ENCODE data around the gene BBOF1. TPM values are rescaled to one million over a fixed set of nuclear protein-coding genes. Genes with fewer than 3 reads are reported as not detected.
"Not testable (repeated sequence)": the region's sequence is repeated elsewhere in the genome, so short reads cannot be mapped to it uniquely, and the experiment has no call there.

The BBOF1 gene
- total and polyA plus RNA-seq, 5 donors from 2014 or later: 0.59 to 2.4 (median 1.6) TPM

DNA sequence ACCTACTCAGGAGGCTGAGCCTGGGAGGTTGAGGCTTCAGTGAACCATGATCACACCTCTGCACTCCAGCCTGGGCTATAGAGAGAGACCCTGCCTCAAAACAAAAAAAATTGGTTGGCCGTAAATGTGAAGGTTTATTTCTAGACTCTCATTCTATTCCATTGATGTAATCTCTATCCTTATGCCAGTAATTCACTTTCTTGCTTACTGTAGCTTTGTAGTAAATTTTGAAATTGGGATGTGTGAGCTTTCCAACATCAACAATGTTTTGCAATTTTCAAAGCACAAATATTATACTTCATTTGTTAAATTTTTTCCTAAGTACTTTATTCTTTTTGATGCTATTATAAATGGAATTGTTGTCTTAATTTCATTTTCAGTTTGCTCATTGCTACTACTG is 90.2 kb downstream of the BBOF1 start:
- DNase-seq (no peak), ATAC-seq (ENCODE audit: low read depth in 2 of 2) (no peak)
- Histone ChIP-seq H3K4me1 (ENCODE audit: control insufficient read depth, insufficient read depth, low read length, poor library complexity, severe bottlenecking) (no peaks in the 10 kb centered on the region), H3K9me3 (ENCODE audit: control insufficient read depth in 2 of 2, low read length in 2 of 2) (no peaks in the 10 kb centered on the region), H3K36me3 (ENCODE audit: control insufficient read depth, insufficient read depth, low read length) (peaks cover 11% of the 10 kb centered on the region), H3K4me3 (ENCODE audit: low read depth, low read length) (no peak overlapping the region), H3K27ac (ENCODE audit: insufficient read depth, low read length, poor library complexity, severe bottlenecking) (no peak overlapping the region), H3K27me3 (ENCODE audit: control insufficient read depth, insufficient read depth, low read length) (no peaks in the 10 kb centered on the region)
- H3K9me3 Mint-ChIP-seq: no peaks in the 10 kb centered on the region
- peaks cover 35% of the 10 kb centered on the region for H3K36me3 Mint-ChIP-seq
- H3K4me1 Mint-ChIP-seq: peaks cover 0 to 8% (median 0%) of the 10 kb centered on the region in 4 donors
- no peak overlapping the region for H3K27ac Mint-ChIP-seq
- no peaks in the 10 kb centered on the region for H3K27me3 Mint-ChIP-seq
- H3K4me3 Mint-ChIP-seq: no peak overlapping the region

DNA sequence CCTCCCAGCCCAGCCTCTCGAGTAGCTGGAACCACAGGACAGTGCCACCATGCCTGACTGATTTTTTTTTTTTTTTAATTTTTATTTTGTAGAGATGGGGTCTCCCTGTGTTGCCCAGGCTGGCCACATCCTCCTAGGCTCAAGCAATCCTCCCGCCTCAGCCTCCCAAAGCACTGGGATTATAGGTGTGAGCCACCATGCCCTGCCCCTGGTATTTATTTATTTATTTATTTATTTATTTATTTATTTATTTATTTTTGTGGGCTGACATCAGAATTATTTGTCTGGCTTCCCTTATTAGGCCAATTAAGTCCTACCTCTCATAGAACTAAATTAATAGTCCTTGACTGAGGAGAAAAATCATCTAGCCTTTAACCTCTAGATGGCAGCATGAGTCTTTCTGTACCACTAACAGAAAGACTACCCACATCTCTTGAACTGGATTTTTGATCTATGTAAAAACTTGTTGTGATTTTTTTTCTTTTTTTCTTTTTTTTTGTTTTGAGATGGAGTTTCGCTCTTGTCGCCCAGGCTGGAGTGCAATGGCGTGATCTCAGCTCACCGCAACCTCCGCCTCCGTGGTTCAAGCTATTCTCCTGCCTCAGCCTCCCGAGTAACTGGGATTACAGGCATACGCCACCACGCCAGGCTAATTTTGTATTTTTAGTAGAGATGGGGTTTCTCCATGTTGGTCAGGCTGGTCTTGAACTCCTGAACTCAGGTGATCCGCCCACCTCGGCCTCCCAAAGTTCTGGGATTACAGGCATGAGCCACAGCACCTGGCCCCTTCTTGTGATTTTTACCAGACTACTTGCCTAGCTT is 92.5 kb downstream of the BBOF1 start:
- H3K4me1 Mint-ChIP-seq; H3K36me3 ChIP-seq (ENCODE audit: control insufficient read depth, insufficient read depth, low read length): not testable (repeated sequence)
- H3K36me3 Mint-ChIP-seq: peaks cover 30% of the 10 kb centered on the region

More for the DNA sequence above, 92.5 kb downstream of the BBOF1 start:
- H3K27me3 ChIP-seq (ENCODE audit: control insufficient read depth, insufficient read depth, low read length); H3K4me1 ChIP-seq (ENCODE audit: control insufficient read depth, insufficient read depth, low read length, poor library complexity, severe bottlenecking); H3K9me3 Mint-ChIP-seq; H3K4me3 Mint-ChIP-seq; H3K27ac Mint-ChIP-seq; H3K4me3 ChIP-seq (ENCODE audit: low read depth, low read length); H3K9me3 ChIP-seq (ENCODE audit: control insufficient read depth in 2 of 2, low read length in 2 of 2); H3K27me3 Mint-ChIP-seq; H3K27ac ChIP-seq (ENCODE audit: insufficient read depth, low read length, poor library complexity, severe bottlenecking): not testable (repeated sequence)
- peak in 2 of 3 donors; percentile 46 to 78 for DNase-seq
- peak in 1 of 2 donors; percentile 53 for ATAC-seq (ENCODE audit: low read depth in 2 of 2)

Other genes starting within 250 kb of the BBOF1 start
- gene PTGR2, start 167.5 kb upstream of the BBOF1 start, total RNA-seq: 1.1 TPM
- 1 to 10 TPM in 3 of 4 donors, under 1 TPM in 1; 0.98 to 2.8 (median 1.3) TPM for gene PTGR2, start 167.5 kb upstream of the BBOF1 start, polyA plus RNA-seq
- gene ZNF410, start 132.5 kb upstream of the BBOF1 start, total RNA-seq: 93.2 TPM
- gene ZNF410, start 132.5 kb upstream of the BBOF1 start, polyA plus RNA-seq: 10 to 100 TPM; 76.8 to 89.0 (median 79.9) TPM
- gene FAM161B, start 69.3 kb upstream of the BBOF1 start, total RNA-seq: 4.6 TPM
- gene FAM161B, start 69.3 kb upstream of the BBOF1 start, polyA plus RNA-seq: 1 to 10 TPM; 1.0 to 2.0 (median 1.5) TPM
- gene COQ6, start 69.0 kb upstream of the BBOF1 start, total RNA-seq: 26.6 TPM
- 10 to 100 TPM; 12.7 to 29.5 (median 22.2) TPM for gene COQ6, start 69.0 kb upstream of the BBOF1 start, polyA plus RNA-seq
- 8.0 TPM for gene ENTPD5, start 61 bp upstream of the BBOF1 start, total RNA-seq
- 1 to 10 TPM; 2.9 to 3.9 (median 3.4) TPM for gene ENTPD5, start 61 bp upstream of the BBOF1 start, polyA plus RNA-seq
- gene ALDH6A1, start 65.1 kb downstream of the BBOF1 start, total RNA-seq: 8.5 TPM
- 10 to 100 TPM; 22.0 to 31.1 (median 23.2) TPM for gene ALDH6A1, start 65.1 kb downstream of the BBOF1 start, polyA plus RNA-seq
- gene LIN52, start 65.6 kb downstream of the BBOF1 start, total RNA-seq: 11.1 TPM
- 10 to 100 TPM; 12.5 to 14.9 (median 14.4) TPM for gene LIN52, start 65.6 kb downstream of the BBOF1 start, polyA plus RNA-seq
- gene VSX2, start 220.1 kb downstream of the BBOF1 start, total RNA-seq: not detected
- under 1 TPM in 1 of 4 donors, not detected in 3; 0.08 TPM for gene VSX2, start 220.1 kb downstream of the BBOF1 start, polyA plus RNA-seq